Tibial nerve (tissue), 3 donors: ENCODE results near the gene TBC1D22A.

ENCODE experiments used
- CTCF ChIP-seq, 5 experiments: fragments of 200-600 bp in 3 of 5; fragments of 450-650 bp in 2 of 5; sonication (generic) in 3 of 5; IDR thresholded peaks; one replicate each; pipeline ENCODE4 v1.5.1; 2016 to 2019; ENCODE audit warnings: antibody characterized with exemption in 5 of 5, mild to moderate bottlenecking in 3 of 5, moderate library complexity in 2 of 5
- POLR2A ChIP-seq, 2 donors: fragments of 450-650 bp; IDR thresholded peaks; one replicate each; pipeline ENCODE4 v1.6.1; 2017; ENCODE audit warnings: antibody characterized with exemption in 2 of 2, mild to moderate bottlenecking in 2 of 2, moderate library complexity in 2 of 2

GRCh38 chr22:46974631-46975585 is 212.5 kb downstream of the TBC1D22A start:
- TF ChIP-seq CTCF (IDR thresholded peaks at IDR 0.05) (no peak), POLR2A (IDR thresholded peaks at IDR 0.05) (no peak)
